Limb (tissue), 2 donors: ENCODE data around the gene ECM2.
"Not testable (repeated sequence)": the region's sequence is repeated elsewhere in the genome, so short reads cannot be mapped to it uniquely, and the experiment has no call there.

Experiments used
- DNase-seq, 2 donors: peaks; one replicate each; pipeline ENCODE4 v3.0.0-alpha.2; 2016; ENCODE audit errors: extremely low spot score in 2 of 2

ECM2 gene

GRCh38 chr9:92535940-92536850 lies at the start of gene ECM2:
ECM2 (minus strand) TSS chr9:92535990; CDS start chr9:92522866, 13,124 bp downstream.
- peak in 1 of 2 donors; percentile 64 for DNase-seq

DNA sequence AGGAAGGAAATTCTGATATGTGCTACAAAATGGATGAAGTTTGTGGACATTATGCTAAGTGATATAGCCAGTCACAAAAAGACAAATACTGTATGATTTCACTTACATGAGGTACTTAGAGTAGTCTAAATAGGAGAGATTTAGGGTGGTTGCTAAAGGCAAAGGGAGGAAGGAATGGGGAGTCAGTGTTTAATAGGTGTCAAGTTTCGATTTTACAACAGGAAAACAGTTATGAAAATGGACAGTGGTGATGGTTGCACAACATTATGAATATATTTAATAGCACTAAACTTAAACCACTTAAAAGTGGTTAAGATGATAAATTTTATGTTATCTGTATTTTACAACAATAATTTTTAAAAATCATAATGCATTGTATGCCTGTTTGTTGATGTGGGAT lies 40.4 kb upstream of the ECM2 start:
- DNase-seq = no peak

- not testable (repeated sequence) for DNase-seq
Observed at GRCh38 chr9:92573612-92574011, 37.8 kb upstream of the ECM2 start.

GRCh38 chr9:92571871-92572270 lies 36.1 kb upstream of the ECM2 start:
- not testable (repeated sequence) for DNase-seq

GRCh38 chr9:92564982-92565381 lies 29.2 kb upstream of the ECM2 start:
- no peak for DNase-seq

- peak in 1 of 2 donors; percentile 19 for DNase-seq
Observed at GRCh38 chr9:92564504-92564903, 28.7 kb upstream of the ECM2 start.

- peak; percentile 40 to 46 for DNase-seq
Observed at GRCh38 chr9:92563116-92564100, 27.6 kb upstream of the ECM2 start.

DNA sequence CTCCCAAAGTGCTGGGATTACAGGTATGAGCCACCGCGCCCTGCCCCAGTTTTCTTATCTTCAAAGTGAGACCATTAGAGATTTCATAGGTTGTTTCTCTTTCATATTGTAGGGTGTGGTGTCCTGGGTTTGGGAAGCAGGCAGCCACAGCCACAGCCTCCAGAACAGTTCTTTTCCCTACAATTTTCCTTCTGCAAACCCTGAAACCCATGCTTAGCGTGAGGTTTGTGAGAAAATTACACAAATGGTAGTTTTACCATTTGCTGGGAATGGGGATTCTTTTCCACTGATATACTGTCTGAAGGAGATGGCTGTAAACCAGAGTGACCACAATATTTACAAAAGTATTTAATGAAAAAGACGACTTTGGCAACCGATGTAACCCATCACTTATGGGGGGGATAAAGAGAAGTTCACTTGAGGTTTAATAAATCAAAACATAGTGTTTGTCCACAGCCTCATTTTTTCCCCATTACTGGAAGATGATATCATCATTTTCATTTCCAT lies 26.7 kb upstream of the ECM2 start:
- peak in 1 of 2 donors; percentile 43 for DNase-seq

GRCh38 chr9:92561374-92562330 lies 25.9 kb upstream of the ECM2 start:
- peak in 1 of 2 donors; percentile 46 for DNase-seq

DNA sequence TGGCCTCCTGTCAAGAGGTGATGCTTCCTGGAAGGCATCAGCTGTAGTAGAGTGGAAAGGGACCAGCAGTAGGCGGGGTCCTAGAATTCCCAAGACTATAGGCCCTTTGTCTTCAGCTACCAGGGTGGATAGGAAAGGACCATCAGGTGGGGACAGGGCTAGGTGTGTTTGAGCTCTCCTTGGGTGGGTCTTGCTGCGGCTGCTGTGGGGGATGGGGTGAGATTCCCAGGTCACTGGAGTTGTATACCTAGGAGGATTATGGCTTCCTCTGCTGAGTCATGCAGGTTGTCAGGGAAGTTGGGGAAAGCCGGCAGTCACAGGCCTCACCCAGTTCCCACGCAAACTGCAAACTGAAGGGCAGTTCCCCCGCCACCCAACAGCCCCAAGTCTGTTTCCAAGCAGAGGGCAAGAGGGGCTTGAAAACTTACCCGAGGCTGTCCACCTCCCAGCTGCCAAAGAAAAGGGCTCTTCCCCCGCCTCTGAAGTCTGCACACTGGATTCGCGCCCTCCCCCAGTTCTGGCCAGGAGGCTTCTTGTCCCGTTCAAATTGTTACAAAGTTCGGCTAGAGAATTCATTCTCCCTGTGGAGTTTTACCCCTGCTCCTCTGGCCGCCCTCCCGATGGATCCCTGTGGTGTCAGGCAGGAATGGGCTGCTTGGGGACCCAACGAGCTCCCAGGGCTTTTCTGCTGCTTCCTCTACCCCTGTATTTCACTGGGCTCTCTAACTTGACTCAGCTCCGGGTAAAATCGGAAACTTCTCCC lies 23.0 kb upstream of the ECM2 start:
- DNase-seq = no peak

- no peak for DNase-seq
Observed at GRCh38 chr9:92550765-92551164, 15.0 kb upstream of the ECM2 start.

GRCh38 chr9:92547356-92547755 lies 11.6 kb upstream of the ECM2 start:
- DNase-seq = no peak

- no peak for DNase-seq
Observed at GRCh38 chr9:92545002-92545510, 9.3 kb upstream of the ECM2 start.

DNA sequence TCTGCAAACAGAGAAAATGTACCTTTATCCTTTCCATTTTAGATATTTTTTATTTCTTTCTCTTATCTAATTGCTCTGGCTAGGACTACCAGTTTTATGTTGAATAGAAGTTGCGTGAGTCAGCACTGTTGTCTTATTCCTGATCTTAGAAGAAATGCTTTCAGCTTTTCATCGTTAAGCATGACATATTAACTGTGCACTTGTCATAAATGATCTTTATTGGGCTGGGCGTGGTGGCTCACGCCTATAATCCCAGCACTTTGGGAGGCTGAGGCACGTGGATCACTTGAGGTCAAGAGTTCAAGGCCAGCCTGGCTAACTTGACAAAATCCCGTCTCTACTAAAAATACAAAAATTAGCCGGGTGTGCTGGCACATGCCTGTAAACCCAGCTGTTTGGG lies 8.2 kb upstream of the ECM2 start:
- DNase-seq = no peak

- no peak for DNase-seq
Observed at GRCh38 chr9:92538541-92538940, 2.8 kb upstream of the ECM2 start.

GRCh38 chr9:92534674-92535073 lies 1.1 kb downstream of the ECM2 start:
- no peak for DNase-seq

DNA sequence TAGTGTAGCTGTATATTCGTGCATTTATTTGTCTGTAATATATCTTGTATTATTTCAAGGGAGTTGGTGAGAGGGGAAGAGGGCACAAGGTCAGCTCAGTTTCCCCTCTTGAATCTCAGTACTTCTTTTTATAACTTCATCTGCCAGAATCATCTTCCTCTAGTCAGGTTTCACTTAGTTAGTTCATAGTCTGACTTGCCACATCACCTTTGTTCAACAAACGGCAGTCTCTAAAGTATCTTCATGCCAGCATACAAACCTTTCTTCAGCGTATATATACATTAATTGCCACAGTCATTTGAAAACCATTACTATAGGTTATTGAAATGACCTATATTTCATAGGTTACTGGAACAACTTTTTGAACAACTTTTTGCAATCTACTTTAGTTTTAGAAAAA lies 1.6 kb downstream of the ECM2 start:
- DNase-seq = no peak

GRCh38 chr9:92530893-92531292 lies 4.9 kb downstream of the ECM2 start:
- DNase-seq = no peak

- no peak for DNase-seq
Observed at GRCh38 chr9:92529124-92529523, 6.7 kb downstream of the ECM2 start.

DNA sequence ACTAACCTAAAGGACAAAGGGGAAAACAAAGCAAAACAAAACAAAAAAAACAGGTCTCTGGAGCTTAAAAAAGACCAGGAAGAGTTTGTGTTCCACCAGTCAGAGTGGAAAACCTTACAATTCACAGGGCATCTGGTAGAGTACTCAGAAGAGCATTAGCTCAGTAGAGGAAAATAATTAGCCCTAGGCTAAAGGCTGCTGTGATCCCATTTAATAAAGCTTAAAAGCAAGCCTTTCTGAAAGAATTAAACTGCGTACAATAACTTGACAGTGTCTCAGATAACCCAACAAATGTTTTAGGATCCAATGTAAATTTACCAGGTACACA lies 7.3 kb downstream of the ECM2 start:
- no peak for DNase-seq
